HG03175 (cell line): ENCODE results near the gene GSTA1.
"Not testable (repeated sequence)": the region's sequence is repeated elsewhere in the genome, so short reads cannot be mapped to it uniquely, and the experiment has no call there.

ENCODE experiments used
- ATAC-seq: cut with Tn5 transposase; IDR thresholded peaks from one replicate; pipeline ENCODE4 v1.9.1; 2021; ENCODE audit warnings: mild to moderate bottlenecking, moderate library complexity; ENCODE audit not compliant: unreplicated experiment

The GSTA1 gene

GRCh38 chr6:52803668-52804255 lies at the start of gene GSTA1:
Gene GSTA1 (minus strand): TSS chr6:52803816. CDS start chr6:52799267, 4,549 bp downstream.
- not testable (repeated sequence) for ATAC-seq

GRCh38 chr6:52849137-52849536 lies 45.5 kb upstream of the GSTA1 start:
- ATAC-seq, result no peak

- no peak for ATAC-seq
Measured at GRCh38 chr6:52846002-52846401, 42.4 kb upstream of the GSTA1 start.

GRCh38 chr6:52843605-52844004 lies 40.0 kb upstream of the GSTA1 start:
- ATAC-seq, result no peak

- no peak for ATAC-seq
Measured at GRCh38 chr6:52840763-52841585, 37.4 kb upstream of the GSTA1 start, which contains the start of gene GSTA5. Gene GSTA5 (minus strand): TSS chr6:52840813.

- ATAC-seq, result peak; percentile 76
Measured at GRCh38 chr6:52839124-52840055, 35.8 kb upstream of the GSTA1 start.

GRCh38 chr6:52834481-52834880 lies 30.9 kb upstream of the GSTA1 start:
- ATAC-seq, result no peak

- ATAC-seq, result not testable (repeated sequence)
Measured at GRCh38 chr6:52830869-52831268, 27.3 kb upstream of the GSTA1 start.

- no peak for ATAC-seq
Measured at GRCh38 chr6:52829046-52829817, 25.6 kb upstream of the GSTA1 start.

- ATAC-seq, result not testable (repeated sequence)
Measured at GRCh38 chr6:52828621-52829020, 25.0 kb upstream of the GSTA1 start.

- ATAC-seq, result not testable (repeated sequence)
Measured at GRCh38 chr6:52827073-52827783, 23.6 kb upstream of the GSTA1 start.

GRCh38 chr6:52826513-52826912 lies 22.9 kb upstream of the GSTA1 start:
- no peak for ATAC-seq

GRCh38 chr6:52825900-52826459 lies 22.4 kb upstream of the GSTA1 start:
- ATAC-seq, result not testable (repeated sequence)

GRCh38 chr6:52825270-52825793 lies 21.7 kb upstream of the GSTA1 start:
- ATAC-seq, result not testable (repeated sequence)

- ATAC-seq, result no peak
Measured at GRCh38 chr6:52821842-52822241, 18.2 kb upstream of the GSTA1 start.

GRCh38 chr6:52820198-52820597 lies 16.6 kb upstream of the GSTA1 start:
- ATAC-seq, result no peak

- ATAC-seq, result peak; percentile 90
Measured at GRCh38 chr6:52815167-52816092, 11.8 kb upstream of the GSTA1 start.

GRCh38 chr6:52814545-52814944 lies 10.9 kb upstream of the GSTA1 start:
- not testable (repeated sequence) for ATAC-seq
